AG04449 (cell line): ENCODE results near the gene ELK4.

ENCODE experiments used
- CTCF ChIA-PET: fragments of 350-600 bp; formaldehyde crosslinking; extraction: SDS; loops from one replicate; lab custom pipeline; 2021; ENCODE audit warnings: antibody characterized with exemption; lab: Yijun Ruan, JAX
- POLR2A ChIA-PET: fragments of 400-600, 350-600 bp; formaldehyde crosslinking; extraction: SDS; loops from one replicate; lab custom pipeline; 2020; ENCODE audit warnings: antibody characterized with exemption, inconsistent platforms; lab: Yijun Ruan, JAX
- DNase-seq: peaks from one replicate; pipeline ENCODE4 v3.0.0-alpha.2; 2010; ENCODE audit warnings: low read depth, low spot score
- H3K4me3 ChIP-seq: 2 replicates; pipeline ENCODE4 v1.5.1; 2011; ENCODE audit warnings: low read depth, mild to moderate bottlenecking, control low read depth, low read length
- CTCF ChIP-seq: IDR thresholded peaks from one replicate; pipeline ENCODE4 v1.5.1; 2011; ENCODE audit warnings: mild to moderate bottlenecking, moderate library complexity, low read length, control low read depth, inconsistent platforms; ENCODE audit not compliant: insufficient read depth; ENCODE audit errors: missing control alignments

The ELK4 gene

DNA sequence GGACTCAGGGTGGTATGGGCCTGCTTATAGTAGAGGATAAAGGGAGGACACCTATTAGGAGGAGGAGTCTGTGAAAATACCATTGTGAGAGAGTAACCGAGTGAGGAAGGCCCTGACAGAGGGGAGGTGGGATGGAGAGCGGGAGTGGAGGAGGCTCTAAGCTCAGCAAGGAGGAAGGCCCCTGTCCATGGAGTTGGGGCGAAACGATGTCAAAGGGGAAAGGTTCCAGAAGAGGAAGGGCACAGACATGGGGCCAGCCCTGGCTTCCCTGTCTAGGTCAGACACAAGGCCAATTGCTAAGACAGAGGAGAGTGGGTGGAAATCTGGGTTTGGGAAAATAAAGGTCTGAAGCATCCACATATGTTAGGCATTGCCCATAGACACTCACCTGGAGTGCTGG is 44.2 kb downstream of the ELK4 start:
- no peak for TF ChIP-seq CTCF
- DNase-seq: no peak
- ChIA-PET CTCF (interaction anchor here (1.2 to 10.3 kb wide), 12 partner anchors 9 to 123 kb away, joined by 3 to 741 read pairs (median 10); partner anchors contain the start of gene ELK4), POLR2A (no interaction called here)
- H3K4me3 ChIP-seq: no peak overlapping the region

GRCh38 chr1:205585835-205586785 is 45.7 kb downstream of the ELK4 start:
- CTCF ChIA-PET: interaction anchor here (1.1 to 2.3 kb wide), 4 partner anchors 69 to 125 kb away, joined by 3 to 20 read pairs (median 4); no protein-coding TSS in a partner anchor
- DNase-seq: no peak
- TF ChIP-seq CTCF: no peak
- no peak overlapping the region for H3K4me3 ChIP-seq
- POLR2A ChIA-PET: no interaction called here

DNA sequence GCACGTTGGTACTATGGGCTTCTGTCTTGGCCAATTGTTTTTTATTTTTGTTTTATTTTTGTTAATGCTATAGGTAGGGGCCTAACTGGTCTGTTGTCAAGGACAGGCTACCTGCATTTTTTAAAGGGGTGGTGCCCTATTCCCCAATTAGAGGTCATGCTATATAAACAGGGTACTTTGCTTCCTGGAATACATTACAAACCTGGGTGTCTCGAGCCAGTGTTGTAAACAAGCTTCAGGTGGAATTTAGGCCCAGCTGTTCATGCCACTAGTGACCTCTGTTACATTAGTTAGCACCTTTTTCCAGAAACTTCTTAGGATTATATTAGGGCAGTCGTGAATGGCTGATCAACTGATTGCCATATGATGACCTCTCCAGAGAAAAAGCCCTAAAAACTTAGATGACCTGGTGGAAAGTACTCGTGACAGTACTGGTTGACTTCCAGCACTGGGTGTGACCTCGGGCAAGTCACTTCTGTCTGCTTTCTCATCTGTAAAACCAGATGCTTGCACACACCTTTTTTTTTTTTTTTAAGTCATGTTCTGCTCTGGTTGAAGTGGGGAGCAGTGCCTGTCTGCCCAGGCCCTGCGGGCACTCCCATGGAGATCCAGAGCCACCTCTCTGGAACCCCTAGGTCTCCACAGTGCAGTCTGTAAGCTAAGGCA is 46.5 kb downstream of the ELK4 start:
- CTCF ChIA-PET: interaction anchor here (0.8 to 2.3 kb wide), 5 partner anchors 10 to 126 kb away, joined by 3 to 20 read pairs (median 4); no protein-coding TSS in a partner anchor
- POLR2A ChIA-PET: no interaction called here
- no peak overlapping the region for H3K4me3 ChIP-seq
- no peak for DNase-seq
- no peak for TF ChIP-seq CTCF

GRCh38 chr1:205584732-205585131 is 47.1 kb downstream of the ELK4 start:
- DNase-seq: no peak
- H3K4me3 ChIP-seq: no peak overlapping the region
- POLR2A ChIA-PET: no interaction called here
- CTCF ChIA-PET: interaction anchor here (0.8 to 2.3 kb wide), 5 partner anchors 10 to 126 kb away, joined by 3 to 20 read pairs (median 4); no protein-coding TSS in a partner anchor
- TF ChIP-seq CTCF: no peak

GRCh38 chr1:205583461-205584130 is 48.2 kb downstream of the ELK4 start:
- H3K4me3 ChIP-seq: no peak overlapping the region
- no peak for TF ChIP-seq CTCF
- ChIA-PET CTCF (interaction anchor here (0.7 to 1.6 kb wide), 8 partner anchors 8 to 74 kb away, joined by 3 to 7 read pairs (median 3); partner anchors contain the start of gene ELK4), POLR2A (no interaction called here)
- no peak for DNase-seq
